GM08714 (cell line): ENCODE results near the gene HGS.
A peak's percentile ranks its signal among the peaks of the same experiment; 100 is the strongest.

ENCODE experiments used
- H3K4me3 ChIP-seq: fragments of 200-500 bp; sonication (Bioruptor generic); 2 replicates; pipeline ENCODE4 v1.5.1; 2014; ENCODE audit warnings: mild to moderate bottlenecking, low read length, inconsistent platforms
- ZNF274 ChIP-seq: IDR thresholded peaks from 2 replicates; pipeline ENCODE4 v1.6.1; 2012; ENCODE audit warnings: mild to moderate bottlenecking, low read depth, low read length

Gene HGS, protein sequence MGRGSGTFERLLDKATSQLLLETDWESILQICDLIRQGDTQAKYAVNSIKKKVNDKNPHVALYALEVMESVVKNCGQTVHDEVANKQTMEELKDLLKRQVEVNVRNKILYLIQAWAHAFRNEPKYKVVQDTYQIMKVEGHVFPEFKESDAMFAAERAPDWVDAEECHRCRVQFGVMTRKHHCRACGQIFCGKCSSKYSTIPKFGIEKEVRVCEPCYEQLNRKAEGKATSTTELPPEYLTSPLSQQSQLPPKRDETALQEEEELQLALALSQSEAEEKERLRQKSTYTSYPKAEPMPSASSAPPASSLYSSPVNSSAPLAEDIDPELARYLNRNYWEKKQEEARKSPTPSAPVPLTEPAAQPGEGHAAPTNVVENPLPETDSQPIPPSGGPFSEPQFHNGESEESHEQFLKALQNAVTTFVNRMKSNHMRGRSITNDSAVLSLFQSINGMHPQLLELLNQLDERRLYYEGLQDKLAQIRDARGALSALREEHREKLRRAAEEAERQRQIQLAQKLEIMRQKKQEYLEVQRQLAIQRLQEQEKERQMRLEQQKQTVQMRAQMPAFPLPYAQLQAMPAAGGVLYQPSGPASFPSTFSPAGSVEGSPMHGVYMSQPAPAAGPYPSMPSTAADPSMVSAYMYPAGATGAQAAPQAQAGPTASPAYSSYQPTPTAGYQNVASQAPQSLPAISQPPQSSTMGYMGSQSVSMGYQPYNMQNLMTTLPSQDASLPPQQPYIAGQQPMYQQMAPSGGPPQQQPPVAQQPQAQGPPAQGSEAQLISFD

GRCh38 chr17:81683584-81684441 lies at the start of gene HGS, which contains the start of gene ARL16:
HGS (plus strand) TSS chr17:81684011; CDS start chr17:81684067, 56 bp downstream.
ARL16 (minus strand) TSS chr17:81683797; CDS start chr17:81683753, 44 bp downstream.
- TF ChIP-seq ZNF274, result no peak
- H3K4me3 ChIP-seq, result peak within 1 kb of the TSS; percentile 82

DNA sequence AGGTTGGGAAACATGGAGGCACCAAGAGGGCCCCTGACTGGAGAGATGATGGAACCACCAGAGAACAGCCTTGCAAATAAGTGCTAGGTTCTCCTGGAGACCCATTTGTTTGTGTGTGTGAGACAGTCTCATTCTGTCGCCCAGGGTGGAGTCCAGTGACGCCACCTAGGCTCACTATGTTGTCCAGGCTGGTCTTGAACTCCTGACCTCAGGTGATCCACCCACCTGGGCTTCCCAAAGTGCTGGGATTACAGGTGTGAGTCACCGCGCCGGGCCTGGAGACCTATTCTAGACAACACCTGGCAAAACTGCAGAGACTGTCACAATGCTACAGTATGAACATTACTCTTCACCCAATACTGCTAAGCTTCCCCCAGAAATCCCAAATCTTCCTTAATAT lies 48.4 kb upstream of the HGS start:
- peak overlapping the region; percentile 97 for H3K4me3 ChIP-seq
- TF ChIP-seq ZNF274, result no peak

- TF ChIP-seq ZNF274, result no peak
- peak overlapping the region; percentile 97 for H3K4me3 ChIP-seq
Measured at GRCh38 chr17:81635973-81636504, 47.8 kb upstream of the HGS start.

GRCh38 chr17:81636505-81637288 lies 47.1 kb upstream of the HGS start, which contains the start of the genes NPLOC4 and TSPAN10:
NPLOC4 (minus strand) TSS chr17:81637112; CDS start chr17:81636930, 182 bp downstream.
TSPAN10 (plus strand) TSS chr17:81637196; CDS start chr17:81642413, 5,217 bp downstream.
- peak within 1 kb of the TSS; percentile 97 for H3K4me3 ChIP-seq
- TF ChIP-seq ZNF274, result no peak

DNA sequence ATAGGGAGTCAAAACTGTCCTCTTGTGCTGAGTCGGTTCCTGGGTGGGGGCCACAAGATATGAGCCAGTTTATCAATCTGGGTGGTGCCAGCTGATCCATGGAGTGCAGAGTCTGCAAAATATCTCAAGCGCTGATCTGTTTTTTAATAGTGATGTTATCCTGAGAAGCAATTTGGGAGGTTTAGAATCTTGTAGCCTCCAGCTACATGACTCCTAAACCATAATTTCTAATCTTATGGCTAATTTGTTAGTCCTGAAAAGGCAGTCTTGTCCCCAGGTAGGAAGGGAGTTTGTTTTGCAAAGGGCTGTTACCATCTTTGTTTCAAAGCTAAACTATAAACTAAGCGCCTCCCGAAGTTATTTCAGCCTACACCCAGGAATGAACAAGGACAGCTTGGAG lies 45.1 kb upstream of the HGS start:
- TF ChIP-seq ZNF274, result no peak
- H3K4me3 ChIP-seq, result no peak overlapping the region

DNA sequence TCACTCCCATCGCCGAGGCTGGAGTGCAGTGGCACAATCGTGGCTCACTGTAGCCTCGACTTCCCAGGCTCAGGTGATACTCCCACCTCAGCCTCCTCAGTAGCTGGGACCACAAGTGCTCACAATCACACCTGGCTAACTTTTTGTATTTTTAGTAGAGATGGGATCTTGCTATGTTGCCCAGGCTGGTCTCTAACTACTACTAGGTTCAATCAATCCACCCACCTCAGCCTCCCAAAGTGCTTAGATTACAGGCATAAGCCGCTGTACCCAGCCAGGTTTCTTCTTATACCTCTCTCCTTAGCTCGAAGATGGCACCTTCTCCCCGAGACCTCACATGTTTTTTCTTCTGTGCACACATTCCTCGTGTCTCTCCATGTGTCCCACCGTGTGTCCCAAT lies 43.8 kb upstream of the HGS start:
- H3K4me3 ChIP-seq, result no peak overlapping the region
- TF ChIP-seq ZNF274, result no peak

GRCh38 chr17:81641825-81642489 lies 41.9 kb upstream of the HGS start:
- no peak overlapping the region for H3K4me3 ChIP-seq
- TF ChIP-seq ZNF274, result no peak

GRCh38 chr17:81644496-81644895 lies 39.3 kb upstream of the HGS start:
- TF ChIP-seq ZNF274, result no peak
- H3K4me3 ChIP-seq, result no peak overlapping the region

DNA sequence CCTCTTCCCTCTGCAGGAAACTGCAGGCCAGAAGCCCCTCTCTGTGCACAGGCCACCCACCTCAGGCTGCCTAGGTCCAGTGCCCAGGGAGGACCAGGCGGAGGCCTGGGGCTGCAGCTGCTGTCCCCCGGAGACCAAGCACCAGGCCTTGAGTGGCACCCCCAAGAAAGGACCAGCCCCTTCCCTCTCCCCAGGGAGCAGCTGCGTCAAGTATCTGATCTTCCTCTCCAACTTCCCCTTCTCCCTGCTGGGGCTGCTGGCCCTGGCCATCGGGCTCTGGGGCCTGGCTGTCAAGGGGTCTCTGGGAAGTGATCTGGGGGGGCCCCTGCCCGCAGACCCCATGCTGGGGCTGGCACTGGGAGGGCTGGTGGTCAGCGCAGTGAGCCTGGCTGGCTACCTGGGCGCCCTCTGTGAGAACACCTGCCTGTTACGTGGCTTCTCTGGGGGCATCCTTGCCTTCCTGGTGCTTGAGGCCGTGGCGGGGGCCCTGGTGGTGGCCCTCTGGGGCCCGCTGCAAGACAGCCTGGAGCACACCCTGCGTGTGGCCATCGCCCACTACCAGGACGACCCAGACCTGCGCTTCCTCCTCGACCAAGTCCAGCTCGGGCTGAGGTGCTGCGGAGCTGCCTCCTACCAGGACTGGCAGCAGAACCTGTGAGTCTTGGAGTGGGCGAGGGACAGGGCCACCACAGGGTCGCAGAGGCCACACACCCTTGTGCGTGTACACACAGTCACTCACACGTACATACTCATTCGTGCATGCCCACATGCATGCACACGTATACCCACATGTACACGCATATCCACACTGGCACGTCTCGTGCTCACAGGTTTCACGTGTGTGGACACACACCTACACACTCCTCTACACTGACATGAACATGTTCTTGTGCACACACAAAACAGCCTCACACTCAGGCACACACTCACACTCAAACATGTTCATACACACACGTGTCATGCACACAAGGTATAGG lies 38.5 kb upstream of the HGS start:
- H3K4me3 ChIP-seq, result no peak overlapping the region

GRCh38 chr17:81646869-81647600 lies 36.8 kb upstream of the HGS start:
- no peak overlapping the region for H3K4me3 ChIP-seq
- no peak for TF ChIP-seq ZNF274

More for the DNA sequence above, 38.5 kb upstream of the HGS start:
- TF ChIP-seq ZNF274, result no peak

DNA sequence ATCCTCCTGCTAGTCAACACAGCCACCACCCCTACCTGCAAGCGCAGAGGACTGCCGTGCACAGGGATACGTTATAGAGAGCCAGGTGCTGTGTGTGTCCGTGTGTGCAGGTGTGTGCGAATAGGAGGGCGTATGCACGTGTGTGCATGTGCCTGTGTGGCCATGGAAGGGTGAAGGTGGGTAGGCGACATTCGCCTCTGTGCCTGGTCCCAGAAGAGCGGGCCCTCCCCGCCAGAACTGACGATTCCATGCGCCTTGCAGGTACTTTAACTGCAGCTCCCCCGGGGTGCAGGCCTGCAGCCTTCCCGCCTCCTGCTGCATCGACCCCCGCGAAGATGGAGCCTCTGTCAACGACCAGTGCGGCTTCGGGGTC lies 36.2 kb upstream of the HGS start:
- no peak for TF ChIP-seq ZNF274
- no peak overlapping the region for H3K4me3 ChIP-seq
